ENCODE measurements around the gene MRPL51. TPM values are rescaled to one million over a fixed set of nuclear protein-coding genes. Genes with fewer than 3 reads are reported as not detected.

MRPL51 gene
- total and polyA plus RNA-seq, 10 of the 15 experiments (the other 5 are each of a cell fraction or from before 2014, with no cell fraction given): 137 to 1,202 (median 267) TPM

GRCh38 chr12:6528539-6529235, 35.6 kb upstream of the MRPL51 start:
- ChIA-PET CTCF (interaction anchor here (1.1 to 2.1 kb wide), 3 partner anchors 9 to 225 kb away, joined by 3 to 11 read pairs (median 3); partner anchors contain the start of gene MLF2), SMC1A (ENCODE audit: uncharacterized antibody, unreplicated experiment) (interaction anchor here (1.1 to 1.2 kb wide), 2 partner anchors 9 to 44 kb away, joined by 3 to 6 read pairs; no protein-coding TSS in a partner anchor), POLR2A (interaction anchor here (0.7 to 0.8 kb wide), 2 partner anchors 10 to 14 kb away, joined by 3 read pairs; no protein-coding TSS in a partner anchor), RAD21 (ENCODE audit: unreplicated experiment) (interaction anchor here (0.6 kb wide), 1 partner anchor 100 kb away, joined by 3 read pairs; no protein-coding TSS in a partner anchor)
- Histone ChIP-seq H2AFZ (ENCODE audit: control insufficient read depth, low read depth, low read length) (no peak overlapping the region), H3K9ac (ENCODE audit: control insufficient read depth, insufficient read depth, low read length) (no peak overlapping the region), H3K9me3 (replicated peaks; ENCODE audit: control insufficient read depth, insufficient read depth, low read length) (no peaks in the 10 kb centered on the region), H3K36me3 (ENCODE audit: control insufficient read depth in 2 of 2, insufficient read depth in 2 of 2, low read length in 1 of 2) (peaks cover 64 to 66% of the 10 kb centered on the region in 2 experiments), H3K4me2 (ENCODE audit: control insufficient read depth, insufficient read depth) (no peak overlapping the region), H3K79me2 (ENCODE audit: control insufficient read depth, insufficient read depth, low read length) (peaks cover 24% of the 10 kb centered on the region), H3K27me3 (replicated peaks in 1 of 2; ENCODE audit: control insufficient read depth in 2 of 2, insufficient read depth in 2 of 2, low read length in 1 of 2) (no peaks in the 10 kb centered on the region), H3K4me1 (ENCODE audit: control insufficient read depth, insufficient read depth, low read length) (peaks cover 6% of the 10 kb centered on the region; the same call in 1 of the 2 replicates), H4K20me1 (ENCODE audit: control insufficient read depth, insufficient read depth) (no peaks in the 10 kb centered on the region), H3K4me3 (no peak overlapping the region), H3K27ac (ENCODE audit: control insufficient read depth, insufficient read depth) (no peak overlapping the region)
- in situ Hi-C loops (cut with MboI) (no loop called here), intact Hi-C loops (cut with micrococcal nuclease; ENCODE audit: unreplicated experiment) (no loop called here)
- FAIRE-seq (no peak), DNase-seq (ENCODE audit: low read depth, low spot score) (no peak), ATAC-seq (no peak)
- no TSS peak for BruUV-seq (replicated peaks)
- TF ChIP-seq DPF2 (IDR thresholded peaks at IDR 0.05): no peak
- no peak for TF ChIP-seq CHD1 (IDR thresholded peaks at IDR 0.05; ENCODE audit: low read depth, low read length)
- no peak for TF ChIP-seq CBX3 (IDR thresholded peaks at IDR 0.05; ENCODE audit: borderline replicate concordance, low read depth)
- no peak for TF ChIP-seq ZNF24 (IDR thresholded peaks at IDR 0.05)
- no peak for TF ChIP-seq ZNF687 (IDR thresholded peaks at IDR 0.05)
- no peak for TF ChIP-seq SMC3 (IDR thresholded peaks at IDR 0.05; ENCODE audit: borderline replicate concordance, low read length)
- no peak for TF ChIP-seq TAF1 (IDR thresholded peaks at IDR 0.05; ENCODE audit: borderline replicate concordance, low read depth, low read length)
- TF ChIP-seq STAT3 (IDR thresholded peaks at IDR 0.05; ENCODE audit: low read depth, low read length): no peak
- TF ChIP-seq HDGF (IDR thresholded peaks at IDR 0.05): no peak
- TF ChIP-seq, protein P1, sequence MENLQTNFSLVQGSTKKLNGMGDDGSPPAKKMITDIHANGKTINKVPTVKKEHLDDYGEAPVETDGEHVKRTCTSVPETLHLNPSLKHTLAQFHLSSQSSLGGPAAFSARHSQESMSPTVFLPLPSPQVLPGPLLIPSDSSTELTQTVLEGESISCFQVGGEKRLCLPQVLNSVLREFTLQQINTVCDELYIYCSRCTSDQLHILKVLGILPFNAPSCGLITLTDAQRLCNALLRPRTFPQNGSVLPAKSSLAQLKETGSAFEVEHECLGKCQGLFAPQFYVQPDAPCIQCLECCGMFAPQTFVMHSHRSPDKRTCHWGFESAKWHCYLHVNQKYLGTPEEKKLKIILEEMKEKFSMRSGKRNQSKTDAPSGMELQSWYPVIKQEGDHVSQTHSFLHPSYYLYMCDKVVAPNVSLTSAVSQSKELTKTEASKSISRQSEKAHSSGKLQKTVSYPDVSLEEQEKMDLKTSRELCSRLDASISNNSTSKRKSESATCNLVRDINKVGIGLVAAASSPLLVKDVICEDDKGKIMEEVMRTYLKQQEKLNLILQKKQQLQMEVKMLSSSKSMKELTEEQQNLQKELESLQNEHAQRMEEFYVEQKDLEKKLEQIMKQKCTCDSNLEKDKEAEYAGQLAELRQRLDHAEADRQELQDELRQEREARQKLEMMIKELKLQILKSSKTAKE (IDR thresholded peaks at IDR 0.05; ENCODE audit: low read depth, poor library complexity, severe bottlenecking): no peak
- TF ChIP-seq ZBED1 (IDR thresholded peaks at IDR 0.05; ENCODE audit: borderline replicate concordance): no peak
- TF ChIP-seq EGR1 (IDR thresholded peaks at IDR 0.05; ENCODE audit: borderline replicate concordance in 1 of 2, low read depth in 2 of 2, low read length in 2 of 2): no peak
- no peak for TF ChIP-seq NRF1 (conservative IDR thresholded peaks at IDR 0.05; ENCODE audit: low read depth, low read length)
- no peak for TF ChIP-seq MTA2 (IDR thresholded peaks at IDR 0.05; ENCODE audit: low read depth)
- WGBS (ENCODE audit: insufficient coverage, insufficient replicate concordance, low lambda C conversion rate, missing lambda C conversion rate): 98% methylated on average over 17 of the region's 17 CpGs

Data from GM12878 (cell line).